DOHH2 (cell line): ENCODE measurements around the gene MYB.

Experiments
- H3F3A ChIP-seq: fragments of 200-600 bp; sonication (generic), shearing (Covaris generic); 2 replicates; pipeline ENCODE4 v1.6.0; 2016; ENCODE audit warnings: antibody characterized with exemption, mild to moderate bottlenecking; ENCODE audit not compliant: control insufficient read depth, insufficient read depth
- H3K27ac ChIP-seq: fragments of 200-600 bp; sonication (generic); 2 replicates; pipeline ENCODE4 v1.5.1; 2014; ENCODE audit warnings: low read depth, mild to moderate bottlenecking, low read length, moderate library complexity
- H3K27me3 ChIP-seq: fragments of 200-600 bp; sonication (generic); 2 replicates; pipeline ENCODE4 v1.6.1; 2014; ENCODE audit warnings: mild to moderate bottlenecking, low read length, mixed read lengths; ENCODE audit not compliant: control insufficient read depth
- H3K36me3 ChIP-seq: fragments of 200-600 bp; sonication (generic); 2 replicates; pipeline ENCODE4 v1.6.1; 2014; ENCODE audit warnings: mild to moderate bottlenecking, low read length, moderate library complexity, mixed read lengths; ENCODE audit not compliant: control insufficient read depth
- H3K4me1 ChIP-seq: fragments of 200-600 bp; sonication (generic); 2 replicates; pipeline ENCODE4 v1.6.1; 2014; ENCODE audit warnings: mild to moderate bottlenecking, low read length, mixed read lengths; ENCODE audit not compliant: control insufficient read depth
- H3K4me2 ChIP-seq: fragments of 200-600 bp; sonication (generic); 2 replicates; pipeline ENCODE4 v1.6.0; 2014; ENCODE audit warnings: mild to moderate bottlenecking, low read length, moderate library complexity
- H3K4me3 ChIP-seq: fragments of 200-600 bp; sonication (generic); 2 replicates; pipeline ENCODE4 v1.5.1; 2014; ENCODE audit warnings: mild to moderate bottlenecking, low read length, mixed read lengths
- H3K79me2 ChIP-seq: fragments of 200-600 bp; sonication (generic); 2 replicates; pipeline ENCODE4 v1.6.1; 2014; ENCODE audit warnings: mild to moderate bottlenecking, low read length, mixed read lengths; ENCODE audit not compliant: control insufficient read depth
- H3K9me2 ChIP-seq: fragments of 200-600 bp; sonication (generic); replicated peaks from 2 replicates; pipeline ENCODE4 v1.6.1; 2014; ENCODE audit warnings: mild to moderate bottlenecking, low read length, mixed read lengths; ENCODE audit not compliant: control insufficient read depth
- H3K9me3 ChIP-seq: fragments of 200-600 bp; sonication (generic); 2 replicates; pipeline ENCODE4 v1.6.1; 2014; ENCODE audit warnings: antibody characterized with exemption, low read length, mixed read lengths; ENCODE audit not compliant: control insufficient read depth, insufficient read depth
- H4K20me1 ChIP-seq: fragments of 200-600 bp; sonication (generic); 2 replicates; pipeline ENCODE4 v1.6.0; 2014; ENCODE audit warnings: low read depth, mild to moderate bottlenecking, antibody characterized with exemption, low read length, moderate library complexity; ENCODE audit not compliant: control insufficient read depth, insufficient read depth
- CTCF ChIP-seq: fragments of 200-600 bp; sonication (generic); IDR thresholded peaks from one replicate; pipeline ENCODE4 v1.5.1; 2014; ENCODE audit warnings: antibody characterized with exemption, mild to moderate bottlenecking, low read depth, low read length; ENCODE audit not compliant: poor library complexity, severe bottlenecking
- EZH2phosphoT487 ChIP-seq: fragments of 200-600 bp; sonication (generic); IDR thresholded peaks from 2 replicates; pipeline ENCODE4 v1.6.1; 2017; ENCODE audit warnings: borderline replicate concordance, mild to moderate bottlenecking, antibody characterized with exemption, low read length, moderate library complexity, mixed read lengths

MYB gene

GRCh38 chr6:135210632-135211305, 29.7 kb downstream of the MYB start:
- Histone ChIP-seq H3K4me2 (no peak overlapping the region), H3K9me3 (no peaks in the 10 kb centered on the region), H3K9me2 (no peaks in the 10 kb centered on the region), H3K27ac (no peak overlapping the region), H3F3A (0 out of 2 replicates have a peak, but pooled peaks cover 4% of the 10 kb centered on the region), H3K4me3 (no peak overlapping the region), H3K36me3 (peaks cover 62% of the 10 kb centered on the region), H4K20me1 (no peaks in the 10 kb centered on the region), H3K79me2 (no peaks in the 10 kb centered on the region), H3K27me3 (no peaks in the 10 kb centered on the region), H3K4me1 (no peaks in the 10 kb centered on the region)
- TF ChIP-seq CTCF = no peak
- no peak for TF ChIP-seq EZH2phosphoT487

GRCh38 chr6:135211306-135211702, 30.2 kb downstream of the MYB start:
- Histone ChIP-seq H4K20me1 (no peaks in the 10 kb centered on the region), H3K36me3 (peaks cover 63% of the 10 kb centered on the region), H3K9me2 (no peaks in the 10 kb centered on the region), H3K4me3 (no peak overlapping the region), H3K9me3 (no peaks in the 10 kb centered on the region), H3K27ac (no peak overlapping the region), H3K4me2 (no peak overlapping the region), H3K27me3 (no peaks in the 10 kb centered on the region), H3K79me2 (no peaks in the 10 kb centered on the region), H3K4me1 (no peaks in the 10 kb centered on the region), H3F3A (0 out of 2 replicates have a peak, but pooled peaks cover 4% of the 10 kb centered on the region)
- TF ChIP-seq EZH2phosphoT487 (no peak), CTCF (no peak)

- no peaks in the 10 kb centered on the region for H4K20me1 ChIP-seq
- no peaks in the 10 kb centered on the region for H3K9me2 ChIP-seq
- H3K27ac ChIP-seq = no peak overlapping the region
- no peaks in the 10 kb centered on the region for H3K27me3 ChIP-seq
- H3K9me3 ChIP-seq = no peaks in the 10 kb centered on the region
- TF ChIP-seq CTCF = no peak
- TF ChIP-seq EZH2phosphoT487 = no peak
- H3K4me1 ChIP-seq = no peaks in the 10 kb centered on the region
- no peaks in the 10 kb centered on the region for H3K79me2 ChIP-seq
- peaks cover 62% of the 10 kb centered on the region for H3K36me3 ChIP-seq
- 0 out of 2 replicates have a peak, but pooled peaks cover 4% of the 10 kb centered on the region for H3F3A ChIP-seq
- H3K4me3 ChIP-seq = no peak overlapping the region
- H3K4me2 ChIP-seq = no peak overlapping the region
Measured at GRCh38 chr6:135212020-135212806, 31.1 kb downstream of the MYB start.
